Fibroblast of pulmonary artery (primary cell): ENCODE results near the gene CTNNA2.

ENCODE experiments used
- DNase-seq: peaks from one replicate; pipeline ENCODE4 v3.0.0-alpha.2; 2010; ENCODE audit warnings: low read depth
- H3K4me3 ChIP-seq: replicated peaks from 2 replicates; pipeline ENCODE4 v1.5.1; 2011; ENCODE audit warnings: low read depth, mild to moderate bottlenecking, control low read depth, low read length, moderate library complexity
- TF ChIP-seq, protein P1 (sequence below): IDR thresholded peaks from 2 replicates; pipeline ENCODE4 v1.5.1; 2011; ENCODE audit warnings: mild to moderate bottlenecking, control low read depth, low read length, inconsistent platforms; ENCODE audit errors: missing control alignments

The CTNNA2 gene

DNA sequence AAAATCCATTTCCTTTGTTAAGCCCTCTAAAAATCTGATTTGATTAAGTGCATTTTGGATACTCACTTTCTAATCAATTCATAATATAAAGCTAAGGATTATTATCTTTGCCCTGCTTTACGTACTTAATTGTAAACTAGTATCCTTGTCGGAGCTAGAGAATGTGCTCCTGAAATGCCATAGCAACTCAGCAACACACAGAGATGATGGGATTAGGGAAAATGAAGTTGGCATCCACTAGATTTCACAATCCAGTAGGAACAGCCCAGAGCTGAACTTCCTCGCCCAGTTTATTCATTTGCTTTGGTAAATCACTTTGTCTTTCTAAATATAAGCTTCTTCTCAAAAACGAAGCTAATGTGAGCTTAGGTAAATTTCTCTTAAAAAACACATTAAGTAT is 386.3 kb downstream of the CTNNA2 start:
- no peak for DNase-seq
- TF ChIP-seq, protein P1, sequence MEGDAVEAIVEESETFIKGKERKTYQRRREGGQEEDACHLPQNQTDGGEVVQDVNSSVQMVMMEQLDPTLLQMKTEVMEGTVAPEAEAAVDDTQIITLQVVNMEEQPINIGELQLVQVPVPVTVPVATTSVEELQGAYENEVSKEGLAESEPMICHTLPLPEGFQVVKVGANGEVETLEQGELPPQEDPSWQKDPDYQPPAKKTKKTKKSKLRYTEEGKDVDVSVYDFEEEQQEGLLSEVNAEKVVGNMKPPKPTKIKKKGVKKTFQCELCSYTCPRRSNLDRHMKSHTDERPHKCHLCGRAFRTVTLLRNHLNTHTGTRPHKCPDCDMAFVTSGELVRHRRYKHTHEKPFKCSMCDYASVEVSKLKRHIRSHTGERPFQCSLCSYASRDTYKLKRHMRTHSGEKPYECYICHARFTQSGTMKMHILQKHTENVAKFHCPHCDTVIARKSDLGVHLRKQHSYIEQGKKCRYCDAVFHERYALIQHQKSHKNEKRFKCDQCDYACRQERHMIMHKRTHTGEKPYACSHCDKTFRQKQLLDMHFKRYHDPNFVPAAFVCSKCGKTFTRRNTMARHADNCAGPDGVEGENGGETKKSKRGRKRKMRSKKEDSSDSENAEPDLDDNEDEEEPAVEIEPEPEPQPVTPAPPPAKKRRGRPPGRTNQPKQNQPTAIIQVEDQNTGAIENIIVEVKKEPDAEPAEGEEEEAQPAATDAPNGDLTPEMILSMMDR = no peak

DNA sequence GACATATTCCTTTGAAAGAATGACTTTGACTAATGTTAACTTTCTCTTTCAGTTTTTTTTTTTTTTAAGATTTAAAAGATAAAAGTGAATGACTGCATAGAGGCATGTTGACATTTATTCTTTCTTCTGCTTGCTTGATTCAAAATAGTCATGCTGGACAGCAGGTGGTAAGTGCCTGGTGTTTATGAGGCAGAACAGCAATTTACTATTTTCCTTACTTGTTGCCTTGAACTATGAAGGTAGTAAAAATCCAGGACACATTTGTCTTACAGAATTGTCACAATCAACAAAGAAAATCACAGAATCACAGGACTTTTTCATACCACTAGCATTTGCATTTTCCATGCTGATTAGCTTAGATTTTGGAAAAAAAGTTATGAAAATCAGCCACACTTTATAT is 388.3 kb downstream of the CTNNA2 start:
- no peak for DNase-seq
- H3K4me3 ChIP-seq = no peak overlapping the region
- TF ChIP-seq, protein P1 = no peak

More for the DNA sequence above, 386.3 kb downstream of the CTNNA2 start:
- no peak overlapping the region for H3K4me3 ChIP-seq

DNA sequence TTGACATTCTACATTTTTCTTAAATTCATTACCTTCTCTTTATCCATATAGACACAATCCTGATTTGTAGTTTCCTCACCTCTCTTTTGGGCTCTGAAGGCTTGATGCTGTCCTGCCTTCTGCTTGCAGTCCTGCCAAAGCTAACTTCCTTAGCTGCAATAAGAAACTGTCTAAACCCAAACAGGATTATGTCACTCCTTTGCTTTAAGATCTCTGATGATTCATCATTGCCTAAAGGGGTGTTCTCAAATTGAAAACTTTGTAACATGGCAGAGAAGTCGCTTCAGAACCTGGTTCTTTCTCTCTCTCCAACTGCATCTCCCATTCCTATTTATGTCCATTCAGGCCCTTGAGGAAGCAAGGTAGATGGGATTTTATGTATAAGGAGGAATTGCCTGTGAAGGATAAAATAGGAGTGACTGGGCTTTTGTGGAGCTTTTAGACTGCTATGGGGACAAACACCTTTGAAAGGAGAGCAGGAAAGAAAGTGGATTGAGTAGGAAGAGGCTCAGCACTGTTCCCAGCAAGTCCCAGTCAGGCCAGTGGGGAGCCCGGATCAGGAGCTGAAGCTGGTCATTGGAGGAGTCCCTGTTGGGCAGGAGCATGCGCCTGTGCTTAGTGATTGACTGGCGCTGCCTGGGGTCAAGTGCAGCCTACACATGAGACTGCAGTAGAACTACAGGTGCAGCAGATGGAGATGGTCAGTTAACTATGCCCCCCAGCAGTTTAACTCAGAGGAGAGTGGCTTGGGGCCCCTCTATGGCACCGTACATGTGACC is 390.6 kb downstream of the CTNNA2 start:
- H3K4me3 ChIP-seq = no peak overlapping the region
- DNase-seq = no peak
- TF ChIP-seq, protein P1 = no peak

DNA sequence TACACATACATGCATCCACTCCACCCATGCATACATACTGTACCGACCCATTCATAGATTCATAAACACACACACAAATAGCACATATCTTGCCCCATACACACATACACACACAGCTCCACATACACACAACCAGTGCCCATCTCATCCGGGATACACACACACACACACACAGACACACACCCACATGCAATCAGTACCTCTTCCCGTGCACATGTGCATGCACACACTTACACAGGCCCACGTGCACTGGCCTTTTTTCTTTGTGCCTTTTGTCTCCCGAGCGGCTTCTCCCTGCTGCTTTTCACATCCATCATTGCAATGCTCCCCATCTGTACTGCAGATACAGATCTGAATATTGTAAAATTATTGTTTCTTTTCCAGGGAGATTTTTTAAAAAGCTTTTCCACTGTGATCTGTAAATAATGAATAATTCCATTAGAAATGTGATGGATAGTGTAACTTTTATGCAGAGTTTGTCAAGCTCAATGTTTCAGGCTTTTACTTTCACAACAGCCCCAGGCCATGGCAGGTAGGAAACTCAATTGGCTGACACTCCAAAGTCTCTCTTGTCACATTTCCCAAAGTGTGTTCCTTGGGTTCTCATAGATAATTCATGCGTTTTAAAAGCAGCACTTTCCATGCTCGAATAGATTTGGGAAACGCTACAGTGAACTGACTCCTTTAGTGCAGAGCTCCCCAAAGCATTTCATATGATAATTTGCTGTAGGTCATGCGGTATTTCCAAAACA is 393.5 kb downstream of the CTNNA2 start:
- DNase-seq = no peak
- no peak overlapping the region for H3K4me3 ChIP-seq
- TF ChIP-seq, protein P1 = no peak

DNA sequence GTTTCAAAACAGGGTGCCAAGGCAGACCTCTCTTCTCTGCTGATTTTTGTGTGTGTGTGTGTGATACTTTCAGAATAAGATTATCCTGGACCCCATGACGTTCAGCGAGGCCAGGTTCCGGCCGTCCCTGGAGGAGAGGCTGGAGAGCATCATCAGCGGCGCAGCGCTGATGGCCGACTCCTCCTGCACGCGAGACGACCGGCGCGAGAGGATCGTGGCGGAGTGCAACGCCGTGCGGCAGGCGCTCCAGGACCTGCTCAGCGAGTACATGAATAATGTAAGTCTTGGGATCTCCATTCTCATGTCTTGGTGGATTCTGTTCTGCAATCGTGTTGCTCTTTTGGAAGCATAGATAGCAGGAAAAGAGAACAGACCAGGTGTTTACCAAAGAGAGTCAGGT is 396.7 kb downstream of the CTNNA2 start:
- TF ChIP-seq, protein P1 = no peak
- H3K4me3 ChIP-seq = no peak overlapping the region
- DNase-seq = no peak

DNA sequence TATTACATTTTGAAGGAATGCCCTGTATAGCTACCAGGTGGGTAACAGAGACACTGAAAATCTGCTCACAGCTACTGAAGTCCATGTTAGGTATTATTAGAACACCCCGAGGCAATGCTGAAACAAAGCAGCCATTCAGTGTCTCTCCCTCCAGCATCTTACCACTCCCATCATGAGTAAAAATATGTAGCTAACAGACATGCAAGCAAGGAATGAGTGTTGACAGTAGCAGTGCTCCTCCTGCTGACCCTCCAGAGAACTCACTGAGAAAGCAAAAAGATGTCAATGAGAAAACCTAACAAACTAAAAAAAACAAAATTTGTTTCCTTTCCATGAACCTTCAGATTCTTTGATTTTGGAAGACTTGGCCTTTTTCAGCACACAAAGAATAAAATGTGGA is 397.8 kb downstream of the CTNNA2 start:
- no peak overlapping the region for H3K4me3 ChIP-seq
- no peak for DNase-seq

More for the DNA sequence above, 397.8 kb downstream of the CTNNA2 start:
- TF ChIP-seq, protein P1 = no peak
